Epithelial cell of proximal tubule (primary cell): ENCODE data around the gene F10. TPM values are rescaled to one million over a fixed set of nuclear protein-coding genes. Genes with fewer than 3 reads are reported as not detected.

Experiments used
- DNase-seq: peaks from one replicate; pipeline ENCODE4 v3.0.0-alpha.2; 2011; ENCODE audit warnings: low read depth
- H3K4me3 ChIP-seq: 2 replicates; pipeline ENCODE4 v1.5.1; 2011; ENCODE audit warnings: low read depth, mild to moderate bottlenecking, low read length
- total RNA-seq: library from RNA; depleted of rRNA; stranded (reverse); fragments of >200 nt; gene quantifications from 2 replicates; pipeline ENCODE4 v1.2.3, GENCODE V29; 2015
- TF ChIP-seq, protein P1 (sequence below): conservative IDR thresholded peaks from 2 replicates; pipeline ENCODE4 v1.5.1; 2012; ENCODE audit warnings: low read depth, mild to moderate bottlenecking, low read length

The F10 gene
- total RNA-seq, 1 donor from 2014 or later = 0.12 TPM

GRCh38 chr13:113086991-113087922 lies 35.3 kb upstream of the F10 start:
- DNase-seq = no peak
- TF ChIP-seq, protein P1, sequence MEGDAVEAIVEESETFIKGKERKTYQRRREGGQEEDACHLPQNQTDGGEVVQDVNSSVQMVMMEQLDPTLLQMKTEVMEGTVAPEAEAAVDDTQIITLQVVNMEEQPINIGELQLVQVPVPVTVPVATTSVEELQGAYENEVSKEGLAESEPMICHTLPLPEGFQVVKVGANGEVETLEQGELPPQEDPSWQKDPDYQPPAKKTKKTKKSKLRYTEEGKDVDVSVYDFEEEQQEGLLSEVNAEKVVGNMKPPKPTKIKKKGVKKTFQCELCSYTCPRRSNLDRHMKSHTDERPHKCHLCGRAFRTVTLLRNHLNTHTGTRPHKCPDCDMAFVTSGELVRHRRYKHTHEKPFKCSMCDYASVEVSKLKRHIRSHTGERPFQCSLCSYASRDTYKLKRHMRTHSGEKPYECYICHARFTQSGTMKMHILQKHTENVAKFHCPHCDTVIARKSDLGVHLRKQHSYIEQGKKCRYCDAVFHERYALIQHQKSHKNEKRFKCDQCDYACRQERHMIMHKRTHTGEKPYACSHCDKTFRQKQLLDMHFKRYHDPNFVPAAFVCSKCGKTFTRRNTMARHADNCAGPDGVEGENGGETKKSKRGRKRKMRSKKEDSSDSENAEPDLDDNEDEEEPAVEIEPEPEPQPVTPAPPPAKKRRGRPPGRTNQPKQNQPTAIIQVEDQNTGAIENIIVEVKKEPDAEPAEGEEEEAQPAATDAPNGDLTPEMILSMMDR = no peak
- no peak overlapping the region for H3K4me3 ChIP-seq

DNA sequence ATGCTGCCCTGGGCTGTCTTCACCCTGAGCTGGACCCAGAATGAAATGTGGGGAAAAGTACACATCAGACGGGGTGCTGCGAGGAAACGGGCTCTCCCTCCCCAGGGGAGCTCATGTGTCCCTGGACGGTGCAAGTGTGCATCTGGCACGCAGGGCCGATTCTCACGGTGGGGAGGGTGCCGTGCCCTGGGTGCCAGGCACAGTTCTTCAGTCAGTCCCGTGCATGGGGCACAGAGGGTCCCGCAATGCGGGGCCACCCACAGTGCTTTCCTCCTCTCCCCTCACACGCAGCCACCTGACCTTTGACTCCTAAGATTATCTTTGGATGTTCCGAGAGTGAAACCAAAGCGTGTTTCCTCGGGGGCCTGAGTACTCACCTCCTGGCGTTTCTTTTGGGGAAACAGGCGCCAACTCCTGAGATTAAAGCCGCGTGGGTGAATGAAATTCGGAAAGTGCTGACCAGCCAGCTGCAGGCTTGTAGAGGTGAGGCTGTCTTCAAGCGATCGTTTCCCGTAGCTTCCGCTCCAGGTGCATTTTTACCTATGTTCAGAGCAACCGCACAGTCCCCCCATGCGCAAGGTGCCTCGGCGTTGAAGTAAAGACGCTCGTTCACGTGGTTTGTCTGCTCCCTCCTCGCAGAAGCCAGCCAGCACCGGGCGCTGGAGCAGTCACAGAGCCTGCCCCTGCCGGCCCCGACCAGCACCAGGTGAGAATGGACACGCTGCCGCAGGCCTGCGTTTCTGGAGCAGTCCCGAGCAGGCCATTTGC lies 34.5 kb upstream of the F10 start:
- DNase-seq = no peak
- TF ChIP-seq, protein P1 = no peak
- H3K4me3 ChIP-seq = no peak overlapping the region

DNA sequence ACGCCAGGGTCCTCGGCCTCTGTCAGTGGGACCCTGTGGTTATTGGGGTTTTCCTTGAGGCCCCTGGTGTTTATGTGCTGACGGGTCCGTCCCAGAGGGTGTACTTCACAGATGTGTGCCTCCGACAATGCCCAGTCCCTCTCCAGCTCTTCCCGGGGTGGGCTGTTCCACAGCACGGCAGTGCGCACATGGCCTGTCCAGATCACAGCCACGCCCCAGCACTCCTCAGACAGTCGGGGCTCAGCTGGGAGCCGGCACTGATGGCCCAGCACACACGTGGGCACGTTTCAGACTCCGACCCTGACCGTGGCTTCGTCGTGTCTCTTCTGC lies 33.9 kb upstream of the F10 start:
- no peak for DNase-seq
- H3K4me3 ChIP-seq = no peak overlapping the region
- TF ChIP-seq, protein P1 = no peak

DNA sequence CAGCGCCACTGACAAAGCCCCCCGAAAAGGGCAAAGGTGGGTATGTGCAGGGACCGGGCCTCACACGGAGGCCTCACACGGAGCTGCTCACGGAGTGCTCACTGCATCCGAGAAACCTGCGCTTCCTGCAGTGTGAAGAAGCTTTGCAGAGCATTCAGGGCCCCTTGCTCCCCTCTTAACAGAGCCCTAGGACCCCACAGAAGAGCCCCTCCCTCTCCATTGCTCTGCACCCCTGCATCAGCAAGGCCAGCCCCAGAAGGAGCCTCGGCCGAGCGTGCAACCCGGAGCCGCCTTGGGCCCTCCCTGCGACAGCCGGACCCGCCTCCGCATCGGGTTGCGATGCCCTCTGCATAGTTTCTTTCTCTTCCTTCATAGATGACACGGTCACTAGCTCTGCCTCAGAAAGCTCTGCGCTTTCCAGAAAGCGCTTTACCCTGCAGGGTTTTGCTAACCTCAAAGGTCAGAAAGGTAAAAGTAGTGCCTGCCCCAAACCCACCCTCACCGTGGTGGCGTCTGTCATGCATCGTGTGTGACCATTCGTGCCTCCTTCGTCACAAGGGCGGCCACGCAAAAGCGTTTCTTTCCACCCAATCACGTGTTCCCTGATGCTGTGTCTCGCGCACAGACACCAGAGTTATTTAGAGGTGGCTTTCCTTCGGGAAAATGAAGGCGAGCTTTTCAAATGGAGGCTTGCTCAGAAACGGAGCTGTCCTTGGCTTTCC lies 32.7 kb upstream of the F10 start:
- DNase-seq = no peak
- TF ChIP-seq, protein P1 = no peak
- no peak overlapping the region for H3K4me3 ChIP-seq

DNA sequence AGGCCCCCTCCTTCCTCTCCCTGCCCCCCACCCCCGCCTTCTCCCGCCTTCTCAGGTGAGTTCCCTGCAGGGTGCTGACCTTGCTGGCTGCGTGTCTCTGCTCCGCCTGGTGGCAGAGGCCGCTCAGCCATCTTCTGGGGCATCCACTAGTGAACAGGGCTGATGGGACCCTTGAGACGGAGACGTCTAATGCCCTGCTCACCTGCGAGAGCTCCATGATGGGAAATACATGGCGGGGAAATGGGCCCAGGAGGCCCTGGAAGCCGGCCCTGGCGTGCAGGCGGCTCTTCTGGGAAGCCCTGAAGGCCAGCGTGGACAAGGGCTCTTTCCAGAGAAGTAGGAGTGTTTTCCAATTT lies 32.2 kb upstream of the F10 start:
- no peak for DNase-seq
- H3K4me3 ChIP-seq = no peak overlapping the region
- TF ChIP-seq, protein P1 = no peak

GRCh38 chr13:113090806-113091205 lies 31.8 kb upstream of the F10 start:
- DNase-seq = no peak
- TF ChIP-seq, protein P1 = no peak
- no peak overlapping the region for H3K4me3 ChIP-seq
